ENCODE measurements around the gene ZNF569.

The ZNF569 gene

GRCh38 chr19:37466798-37467607 lies at the start of gene ZNF569:
Gene ZNF569 (minus strand): TSS chr19:37467444. CDS start chr19:37444921, 22,523 bp downstream.
- Mint-ChIP-seq H3K9me3 (peaks cover 20% of the 10 kb centered on the region), H3K4me3 (peak within 1 kb of the TSS; percentile 96), H3K27ac (peak within 1 kb of the TSS; percentile 94), H3K4me1 (ENCODE audit: low read depth) (peaks cover 23% of the 10 kb centered on the region), H3K27me3 (no peaks in the 10 kb centered on the region), H3K36me3 (ENCODE audit: low read depth) (peaks cover 50% of the 10 kb centered on the region)
- intact Hi-C loops (cut with micrococcal nuclease), result loop anchor here (2.0 to 10.0 kb wide), 4 partner anchors 96 to 800 kb away; partner anchors contain the start of genes ZNF383, ZNF461, ZNF527 and ZNF585B

DNA sequence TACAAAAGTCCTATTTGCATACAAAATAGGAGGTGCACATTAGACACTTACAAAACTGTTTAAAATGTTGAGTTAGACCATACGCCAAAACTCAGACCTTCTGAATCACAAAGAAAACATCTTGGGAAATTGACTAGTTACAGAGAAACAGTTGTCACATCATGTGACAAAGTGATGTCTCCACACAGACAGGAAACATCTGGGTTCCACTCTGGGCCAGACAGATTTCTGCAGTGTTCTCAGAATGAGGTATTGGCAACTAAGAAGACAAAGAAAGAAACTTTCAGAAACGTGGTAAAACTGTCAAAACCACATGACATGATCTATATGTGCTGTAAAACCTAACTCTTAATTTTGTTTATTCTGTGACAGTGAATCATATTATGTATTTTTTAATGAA lies 46.2 kb upstream of the ZNF569 start:
- Mint-ChIP-seq H3K27me3 (no peaks in the 10 kb centered on the region), H3K4me1 (ENCODE audit: low read depth) (no peaks in the 10 kb centered on the region), H3K27ac (no peak overlapping the region), H3K4me3 (no peak overlapping the region), H3K36me3 (ENCODE audit: low read depth) (no peaks in the 10 kb centered on the region), H3K9me3 (peaks cover 72% of the 10 kb centered on the region)
- intact Hi-C loops (cut with micrococcal nuclease), result no loop called here

DNA sequence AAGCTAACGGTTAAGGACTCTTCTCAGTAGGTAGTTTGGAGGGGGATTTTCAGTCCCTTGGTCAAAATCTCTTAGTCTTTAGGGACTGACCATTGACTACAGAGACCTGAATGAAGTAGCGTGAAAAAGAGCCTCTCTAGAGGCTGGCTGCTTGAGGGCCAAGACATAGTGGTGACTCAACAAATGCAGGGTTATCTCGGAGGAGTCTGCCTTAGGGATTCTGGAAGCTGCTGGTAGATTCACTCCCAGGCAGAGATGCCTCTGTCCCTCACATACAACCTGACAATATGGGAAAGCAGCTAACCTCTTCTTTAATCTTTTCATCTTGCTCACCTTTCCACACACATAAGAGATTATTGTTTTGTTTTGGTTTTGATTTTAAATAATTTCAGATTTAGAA lies 44.6 kb upstream of the ZNF569 start:
- H3K36me3 Mint-ChIP-seq (ENCODE audit: low read depth), result no peaks in the 10 kb centered on the region
- no peak overlapping the region for H3K27ac Mint-ChIP-seq
- no peaks in the 10 kb centered on the region for H3K27me3 Mint-ChIP-seq
- peaks cover 56% of the 10 kb centered on the region for H3K9me3 Mint-ChIP-seq
- no peak overlapping the region for H3K4me3 Mint-ChIP-seq
- intact Hi-C loops (cut with micrococcal nuclease), result no loop called here
- no peaks in the 10 kb centered on the region for H3K4me1 Mint-ChIP-seq (ENCODE audit: low read depth)

- no peak overlapping the region for H3K4me3 Mint-ChIP-seq
- H3K4me1 Mint-ChIP-seq (ENCODE audit: low read depth), result no peaks in the 10 kb centered on the region
- no peaks in the 10 kb centered on the region for H3K36me3 Mint-ChIP-seq (ENCODE audit: low read depth)
- H3K27me3 Mint-ChIP-seq, result no peaks in the 10 kb centered on the region
- no peak overlapping the region for H3K27ac Mint-ChIP-seq
- intact Hi-C loops (cut with micrococcal nuclease), result no loop called here
- H3K9me3 Mint-ChIP-seq, result peaks cover 49% of the 10 kb centered on the region
These were observed 43.9 kb upstream of the ZNF569 start for GRCh38 chr19:37511186-37511585.

GRCh38 chr19:37507167-37507464 lies 39.9 kb upstream of the ZNF569 start:
- intact Hi-C loops (cut with micrococcal nuclease), result no loop called here
- H3K27ac Mint-ChIP-seq, result no peak overlapping the region
- no peaks in the 10 kb centered on the region for H3K27me3 Mint-ChIP-seq
- H3K9me3 Mint-ChIP-seq, result peaks cover 28% of the 10 kb centered on the region
- no peaks in the 10 kb centered on the region for H3K4me1 Mint-ChIP-seq (ENCODE audit: low read depth)
- no peaks in the 10 kb centered on the region for H3K36me3 Mint-ChIP-seq (ENCODE audit: low read depth)
- no peak overlapping the region for H3K4me3 Mint-ChIP-seq

DNA sequence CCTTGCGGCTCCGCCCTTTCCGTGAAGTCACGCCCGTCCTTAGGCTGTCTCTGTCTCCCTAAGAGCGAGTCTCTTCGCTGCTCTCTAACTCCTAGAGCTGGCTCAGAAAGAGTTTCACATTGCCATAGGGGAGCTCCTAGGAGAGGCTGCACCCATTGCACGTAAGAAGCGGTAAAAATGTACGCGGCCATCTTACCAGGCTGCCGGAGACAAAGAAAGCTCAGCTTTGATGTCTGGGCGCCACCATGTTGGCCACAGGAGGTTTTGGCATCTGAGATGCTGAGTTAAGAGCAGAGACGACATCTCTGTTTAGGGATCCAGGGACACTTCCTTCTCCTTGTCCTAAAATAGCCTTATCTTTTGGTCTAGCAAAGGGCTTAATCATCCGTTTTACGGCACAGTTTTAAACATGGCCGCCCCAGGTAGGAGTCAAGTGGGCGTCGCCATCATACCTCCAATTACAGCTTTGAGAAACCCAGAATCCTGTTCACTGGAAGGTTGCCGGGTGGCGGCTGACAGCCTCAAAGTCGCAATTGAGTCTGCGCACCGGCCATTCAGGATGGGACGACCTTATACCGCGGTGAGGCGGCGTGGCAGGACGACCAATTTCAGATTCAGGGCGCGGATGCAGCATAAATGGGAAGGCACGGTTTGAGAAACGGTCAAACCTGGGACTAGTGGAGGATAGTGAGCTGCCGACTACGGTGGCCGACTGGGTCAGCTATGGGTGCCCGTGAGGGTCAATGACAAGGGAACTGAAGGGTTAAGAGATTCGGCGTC lies 39.3 kb upstream of the ZNF569 start, which contains the start of gene ZNF793:
ZNF793 (plus strand) TSS at position 553 of the 780 bp plus-strand sequence. CDS start 16,501 bp downstream, outside the sequence.
- Mint-ChIP-seq H3K27me3 (no peaks in the 10 kb centered on the region), H3K36me3 (ENCODE audit: low read depth) (no peaks in the 10 kb centered on the region), H3K4me3 (no peak within 1 kb of the TSS), H3K27ac (no peak within 1 kb of the TSS), H3K4me1 (ENCODE audit: low read depth) (no peaks in the 10 kb centered on the region), H3K9me3 (peaks cover 28% of the 10 kb centered on the region)
- intact Hi-C loops (cut with micrococcal nuclease), result no loop called here

GRCh38 chr19:37505958-37506386 lies 38.7 kb upstream of the ZNF569 start:
- Mint-ChIP-seq H3K27ac (no peak overlapping the region), H3K27me3 (no peaks in the 10 kb centered on the region), H3K4me3 (no peak overlapping the region), H3K4me1 (ENCODE audit: low read depth) (no peaks in the 10 kb centered on the region), H3K36me3 (ENCODE audit: low read depth) (no peaks in the 10 kb centered on the region), H3K9me3 (peaks cover 31% of the 10 kb centered on the region)
- intact Hi-C loops (cut with micrococcal nuclease), result no loop called here

GRCh38 chr19:37492213-37492612 lies 25.0 kb upstream of the ZNF569 start:
- Mint-ChIP-seq H3K27me3 (no peaks in the 10 kb centered on the region), H3K36me3 (ENCODE audit: low read depth) (no peaks in the 10 kb centered on the region), H3K27ac (no peak overlapping the region), H3K4me1 (ENCODE audit: low read depth) (no peaks in the 10 kb centered on the region), H3K4me3 (no peak overlapping the region), H3K9me3 (peaks cover 94% of the 10 kb centered on the region)
- intact Hi-C loops (cut with micrococcal nuclease), result no loop called here

GRCh38 chr19:37484406-37485168 lies 17.3 kb upstream of the ZNF569 start:
- H3K9me3 Mint-ChIP-seq, result peaks cover 92% of the 10 kb centered on the region
- H3K27me3 Mint-ChIP-seq, result no peaks in the 10 kb centered on the region
- no peak overlapping the region for H3K4me3 Mint-ChIP-seq
- intact Hi-C loops (cut with micrococcal nuclease), result no loop called here
- no peaks in the 10 kb centered on the region for H3K4me1 Mint-ChIP-seq (ENCODE audit: low read depth)
- H3K36me3 Mint-ChIP-seq (ENCODE audit: low read depth), result peaks cover 59% of the 10 kb centered on the region
- H3K27ac Mint-ChIP-seq, result no peak overlapping the region

DNA sequence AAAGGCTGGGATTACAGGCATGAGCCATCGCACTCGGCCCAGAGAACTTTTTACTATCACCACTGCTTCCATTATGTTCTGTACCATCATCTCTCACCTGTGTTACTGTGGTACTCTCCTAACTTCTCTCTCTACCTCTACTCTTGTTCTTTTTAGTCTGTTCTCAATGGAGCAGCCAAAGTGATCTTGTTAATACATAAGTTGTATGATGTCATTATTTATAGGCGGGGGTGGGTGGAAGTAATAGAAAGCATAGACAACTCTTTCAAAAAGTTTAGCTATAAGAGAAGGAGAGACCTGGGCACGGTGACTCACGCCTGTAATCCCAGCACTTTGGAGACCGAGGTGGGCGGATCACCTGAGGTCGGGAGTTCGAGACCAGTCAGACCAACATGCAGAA lies 4.9 kb upstream of the ZNF569 start:
- Mint-ChIP-seq H3K9me3 (peaks cover 31% of the 10 kb centered on the region), H3K27ac (no peak overlapping the region), H3K4me1 (ENCODE audit: low read depth) (peaks cover 18% of the 10 kb centered on the region), H3K27me3 (no peaks in the 10 kb centered on the region), H3K4me3 (no peak overlapping the region), H3K36me3 (ENCODE audit: low read depth) (peaks cover 57% of the 10 kb centered on the region)
- intact Hi-C loops (cut with micrococcal nuclease), result no loop called here

DNA sequence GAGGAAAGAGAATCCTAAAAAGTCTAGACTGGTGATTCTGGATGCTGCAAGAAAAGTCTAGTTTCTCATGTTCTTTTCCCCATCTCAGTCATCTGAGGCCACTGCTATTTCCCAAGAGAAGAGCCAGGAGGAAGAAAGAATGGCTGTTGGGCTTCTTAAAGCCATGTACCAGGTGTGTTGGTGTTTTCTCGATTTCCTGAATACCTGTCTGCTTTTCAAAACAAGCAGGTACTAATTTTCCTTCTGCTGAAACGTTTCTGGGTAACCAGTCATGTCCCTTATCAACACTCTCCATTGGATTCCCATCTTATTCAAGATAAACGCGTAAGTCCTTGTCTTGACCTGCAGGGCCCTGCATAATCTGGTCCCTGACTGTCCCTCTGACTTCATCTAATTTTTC lies 3.0 kb upstream of the ZNF569 start:
- intact Hi-C loops (cut with micrococcal nuclease), result no loop called here
- H3K4me1 Mint-ChIP-seq (ENCODE audit: low read depth), result peaks cover 23% of the 10 kb centered on the region
- H3K36me3 Mint-ChIP-seq (ENCODE audit: low read depth), result peaks cover 47% of the 10 kb centered on the region
- H3K4me3 Mint-ChIP-seq, result no peak overlapping the region
- no peaks in the 10 kb centered on the region for H3K27me3 Mint-ChIP-seq
- no peak overlapping the region for H3K27ac Mint-ChIP-seq
- peaks cover 14% of the 10 kb centered on the region for H3K9me3 Mint-ChIP-seq

DNA sequence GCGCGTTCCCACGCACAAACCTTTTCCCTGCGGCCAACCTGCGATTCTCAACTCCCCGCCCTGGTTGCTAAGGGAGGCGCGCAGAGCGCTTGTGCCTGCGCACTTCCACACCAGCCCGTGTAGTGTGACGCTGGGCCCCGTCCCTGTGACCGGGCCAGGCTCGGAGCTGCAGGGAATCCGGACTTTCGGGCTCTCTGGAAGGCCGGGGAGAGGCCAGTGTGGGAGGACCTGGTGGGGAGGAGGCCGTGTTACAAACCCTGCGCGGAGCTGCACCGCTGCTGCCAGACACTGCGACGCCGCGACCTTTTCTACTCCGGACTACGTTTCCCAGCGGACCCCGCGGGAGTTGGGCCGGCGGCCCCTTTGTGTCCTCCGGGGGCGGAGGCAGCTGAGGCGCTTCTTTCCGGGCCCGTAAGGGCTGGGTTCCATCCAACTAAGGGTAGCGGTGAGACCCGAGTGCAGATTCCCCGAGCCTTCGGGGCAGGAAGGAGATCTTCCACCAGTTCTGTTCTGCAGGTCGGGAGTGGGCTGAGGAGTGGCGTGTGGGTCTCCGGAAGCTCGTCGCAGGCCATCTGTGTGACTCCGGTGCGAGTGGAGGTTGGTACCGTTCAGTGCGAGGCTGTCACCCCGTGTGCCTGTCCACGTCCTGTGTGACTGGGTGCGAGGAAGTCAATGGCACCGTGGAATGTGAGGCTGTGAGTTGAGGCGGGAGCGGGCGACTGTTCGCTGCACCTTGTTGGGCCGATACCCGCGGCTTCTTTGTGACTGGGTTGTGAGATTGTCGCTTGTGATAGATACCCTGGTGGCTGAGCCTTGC lies 1.9 kb upstream of the ZNF569 start, which contains the start of gene ZNF570:
ZNF570 (plus strand) TSS at position 396 of the 817 bp plus-strand sequence. CDS start 999 bp downstream, outside the sequence.
- Mint-ChIP-seq H3K27ac (peak within 1 kb of the TSS; percentile 92), H3K4me3 (peak within 1 kb of the TSS; percentile 96), H3K36me3 (ENCODE audit: low read depth) (peaks cover 50% of the 10 kb centered on the region), H3K27me3 (no peaks in the 10 kb centered on the region), H3K4me1 (ENCODE audit: low read depth) (peaks cover 23% of the 10 kb centered on the region), H3K9me3 (peaks cover 20% of the 10 kb centered on the region)
- intact Hi-C loops (cut with micrococcal nuclease), result loop anchor here (2.0 to 10.0 kb wide), 4 partner anchors 126 to 802 kb away; partner anchors contain the start of genes ZNF383, ZNF461, ZNF540 and ZNF571

GRCh38 chr19:37467608-37468090 lies 405 bp upstream of the ZNF569 start:
- no peaks in the 10 kb centered on the region for H3K27me3 Mint-ChIP-seq
- H3K4me1 Mint-ChIP-seq (ENCODE audit: low read depth), result peaks cover 23% of the 10 kb centered on the region
- H3K27ac Mint-ChIP-seq, result peak overlapping the region; percentile 94
- intact Hi-C loops (cut with micrococcal nuclease), result loop anchor here (2.0 to 10.0 kb wide), 5 partner anchors 97 to 800 kb away; partner anchors contain the start of genes ZNF383, ZNF461, ZNF527 and ZNF540
- H3K9me3 Mint-ChIP-seq, result peaks cover 20% of the 10 kb centered on the region
- H3K4me3 Mint-ChIP-seq, result peak overlapping the region; percentile 96
- peaks cover 50% of the 10 kb centered on the region for H3K36me3 Mint-ChIP-seq (ENCODE audit: low read depth)
